Loucy (cell line): ENCODE measurements around the gene CRIP2.

Experiments used
- H2AFZ ChIP-seq: fragments of 200-600 bp; sonication (generic); 2 replicates; pipeline ENCODE4 v1.6.0; 2016; ENCODE audit warnings: antibody characterized with exemption, mild to moderate bottlenecking, low read length, moderate library complexity
- H3F3A ChIP-seq: fragments of 200-600 bp; 2 replicates; pipeline ENCODE4 v1.6.0; 2016; ENCODE audit warnings: antibody characterized with exemption, low read depth, mild to moderate bottlenecking
- H3K27me3 ChIP-seq: fragments of 200-600 bp; sonication (generic); 2 replicates; pipeline ENCODE4 v1.6.1; 2014; ENCODE audit warnings: low read length, mild to moderate bottlenecking; ENCODE audit not compliant: insufficient read depth, poor library complexity, severe bottlenecking
- H3K36me3 ChIP-seq: fragments of 200-600 bp; sonication (generic); 2 replicates; pipeline ENCODE4 v1.6.1; 2016; ENCODE audit warnings: low read length; ENCODE audit not compliant: insufficient read depth
- H3K4me1 ChIP-seq: fragments of 200-600 bp; sonication (generic); 2 replicates; pipeline ENCODE4 v1.5.1; 2014; ENCODE audit warnings: low read length, mild to moderate bottlenecking; ENCODE audit not compliant: insufficient read depth, poor library complexity, severe bottlenecking
- H3K4me2 ChIP-seq: fragments of 200-600 bp; sonication (generic); 2 replicates; pipeline ENCODE4 v1.6.0; 2014; ENCODE audit warnings: antibody characterized with exemption, low read length, low read depth, mild to moderate bottlenecking; ENCODE audit not compliant: poor library complexity, severe bottlenecking
- H3K4me3 ChIP-seq: fragments of 200-600 bp; sonication (generic); 2 replicates; pipeline ENCODE4 v1.5.1; 2014; ENCODE audit warnings: low read length, mild to moderate bottlenecking, mixed read lengths; ENCODE audit not compliant: poor library complexity, severe bottlenecking
- H3K79me2 ChIP-seq: fragments of 200-600 bp; sonication (generic); 2 replicates; pipeline ENCODE4 v1.6.1; 2014; ENCODE audit warnings: low read length; ENCODE audit not compliant: insufficient read depth
- H3K9ac ChIP-seq: fragments of 200-600 bp; sonication (generic); 2 replicates; pipeline ENCODE4 v1.6.0; 2014; ENCODE audit warnings: mild to moderate bottlenecking, low read depth, low read length, moderate library complexity; ENCODE audit not compliant: poor library complexity, severe bottlenecking
- H3K9me2 ChIP-seq: fragments of 200-600 bp; sonication (generic); replicated peaks from 2 replicates; pipeline ENCODE4 v1.6.1; 2016; ENCODE audit warnings: low read depth, low read length, mixed read lengths
- H3K9me3 ChIP-seq: fragments of 200-600 bp; sonication (generic); 2 replicates; pipeline ENCODE4 v1.6.1; 2014; ENCODE audit warnings: mild to moderate bottlenecking, antibody characterized with exemption, low read length, low read depth; ENCODE audit not compliant: insufficient read depth
- H4K20me1 ChIP-seq: fragments of 200-600 bp; sonication (generic); 2 replicates; pipeline ENCODE4 v1.6.0; 2014; ENCODE audit warnings: antibody characterized with exemption, low read length, mild to moderate bottlenecking; ENCODE audit not compliant: insufficient read depth, poor library complexity, severe bottlenecking
- EZH2phosphoT487 ChIP-seq: fragments of 200-600 bp; IDR thresholded peaks from 2 replicates; pipeline ENCODE4 v1.6.1; 2018; ENCODE audit warnings: antibody characterized with exemption, mild to moderate bottlenecking, moderate library complexity, borderline replicate concordance
- TF ChIP-seq, protein P1 (sequence below): fragments of 200-600 bp; sonication (generic); conservative IDR thresholded peaks from 2 replicates; pipeline ENCODE4 v1.5.1; 2014; ENCODE audit warnings: mild to moderate bottlenecking, antibody characterized with exemption, low read length

Gene CRIP2

DNA sequence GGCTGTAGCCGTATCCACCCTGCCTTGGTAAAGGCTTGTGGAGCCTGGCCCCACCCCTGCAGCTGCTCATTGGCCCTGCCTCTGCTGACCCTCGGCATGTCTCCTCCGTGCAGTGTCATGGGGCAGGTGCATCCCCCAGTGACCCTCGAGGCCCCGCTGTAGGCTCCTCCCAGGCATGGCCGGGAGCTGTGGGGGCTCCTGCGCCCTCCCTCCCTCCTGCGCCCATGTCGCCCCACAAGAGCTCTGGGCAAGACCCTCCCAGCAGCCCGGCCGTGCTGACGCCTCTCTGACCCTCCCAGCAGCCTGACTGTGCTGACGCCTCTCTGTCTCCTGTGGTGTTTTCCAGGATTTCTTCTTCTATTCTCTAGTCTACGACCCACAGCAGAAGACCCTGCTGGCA, 20.8 kb upstream of the CRIP2 start:
- Histone ChIP-seq H2AFZ (no peak overlapping the region), H3K4me1 (no peaks in the 10 kb centered on the region), H3K79me2 (peaks cover 6% of the 10 kb centered on the region; the same call in 1 of the 2 replicates), H3F3A (no peaks in the 10 kb centered on the region), H3K9ac (no peak overlapping the region), H3K9me2 (no peaks in the 10 kb centered on the region), H3K9me3 (no peaks in the 10 kb centered on the region), H3K27me3 (no peaks in the 10 kb centered on the region), H3K4me2 (no peak overlapping the region), H4K20me1 (peaks cover 7% of the 10 kb centered on the region), H3K36me3 (peaks cover 68% of the 10 kb centered on the region; the same call in 1 of the 2 replicates), H3K4me3 (no peak overlapping the region)
- TF ChIP-seq, protein P1, sequence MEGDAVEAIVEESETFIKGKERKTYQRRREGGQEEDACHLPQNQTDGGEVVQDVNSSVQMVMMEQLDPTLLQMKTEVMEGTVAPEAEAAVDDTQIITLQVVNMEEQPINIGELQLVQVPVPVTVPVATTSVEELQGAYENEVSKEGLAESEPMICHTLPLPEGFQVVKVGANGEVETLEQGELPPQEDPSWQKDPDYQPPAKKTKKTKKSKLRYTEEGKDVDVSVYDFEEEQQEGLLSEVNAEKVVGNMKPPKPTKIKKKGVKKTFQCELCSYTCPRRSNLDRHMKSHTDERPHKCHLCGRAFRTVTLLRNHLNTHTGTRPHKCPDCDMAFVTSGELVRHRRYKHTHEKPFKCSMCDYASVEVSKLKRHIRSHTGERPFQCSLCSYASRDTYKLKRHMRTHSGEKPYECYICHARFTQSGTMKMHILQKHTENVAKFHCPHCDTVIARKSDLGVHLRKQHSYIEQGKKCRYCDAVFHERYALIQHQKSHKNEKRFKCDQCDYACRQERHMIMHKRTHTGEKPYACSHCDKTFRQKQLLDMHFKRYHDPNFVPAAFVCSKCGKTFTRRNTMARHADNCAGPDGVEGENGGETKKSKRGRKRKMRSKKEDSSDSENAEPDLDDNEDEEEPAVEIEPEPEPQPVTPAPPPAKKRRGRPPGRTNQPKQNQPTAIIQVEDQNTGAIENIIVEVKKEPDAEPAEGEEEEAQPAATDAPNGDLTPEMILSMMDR, result no peak
- TF ChIP-seq EZH2phosphoT487, result no peak

DNA sequence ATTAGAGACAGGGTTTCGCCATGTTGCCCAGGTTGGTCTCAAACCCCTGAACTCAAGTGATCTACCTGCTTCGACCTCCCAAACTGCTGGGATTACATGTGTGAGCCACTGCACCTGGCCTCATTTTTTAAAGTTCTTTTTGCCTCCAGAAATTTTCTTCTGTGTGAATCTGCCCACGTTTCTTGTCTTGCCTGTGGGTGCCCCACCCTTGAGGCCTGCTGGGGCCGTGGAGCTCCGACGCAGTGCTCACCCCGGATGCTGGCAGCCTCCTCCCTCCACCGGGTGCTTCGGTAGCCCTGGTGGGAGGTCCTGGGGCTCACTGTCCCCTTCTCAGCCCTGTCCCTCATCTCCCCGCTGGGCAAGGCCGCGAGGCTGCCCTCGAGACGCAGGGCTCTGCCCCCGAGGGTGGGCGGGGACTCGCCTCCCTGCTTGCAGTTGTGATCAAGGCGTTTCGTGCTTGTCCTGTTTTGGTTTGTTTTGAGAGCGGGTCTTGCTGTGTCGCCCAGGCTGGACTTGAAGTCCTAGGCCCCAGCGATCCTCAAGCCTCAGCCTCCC, 19.5 kb upstream of the CRIP2 start:
- H3K27me3 ChIP-seq, result no peaks in the 10 kb centered on the region
- H4K20me1 ChIP-seq, result no peaks in the 10 kb centered on the region
- TF ChIP-seq, protein P1, result no peak
- no peak for TF ChIP-seq EZH2phosphoT487
- no peaks in the 10 kb centered on the region for H3K4me1 ChIP-seq
- H3F3A ChIP-seq, result no peaks in the 10 kb centered on the region
- H3K9me2 ChIP-seq, result no peaks in the 10 kb centered on the region
- no peak overlapping the region for H3K4me2 ChIP-seq
- no peaks in the 10 kb centered on the region for H3K79me2 ChIP-seq
- H3K9me3 ChIP-seq, result no peaks in the 10 kb centered on the region
- peaks cover 62% of the 10 kb centered on the region; the same call in 1 of the 2 replicates for H3K36me3 ChIP-seq
- H2AFZ ChIP-seq, result no peak overlapping the region
- H3K4me3 ChIP-seq, result no peak overlapping the region
- no peak overlapping the region for H3K9ac ChIP-seq

DNA sequence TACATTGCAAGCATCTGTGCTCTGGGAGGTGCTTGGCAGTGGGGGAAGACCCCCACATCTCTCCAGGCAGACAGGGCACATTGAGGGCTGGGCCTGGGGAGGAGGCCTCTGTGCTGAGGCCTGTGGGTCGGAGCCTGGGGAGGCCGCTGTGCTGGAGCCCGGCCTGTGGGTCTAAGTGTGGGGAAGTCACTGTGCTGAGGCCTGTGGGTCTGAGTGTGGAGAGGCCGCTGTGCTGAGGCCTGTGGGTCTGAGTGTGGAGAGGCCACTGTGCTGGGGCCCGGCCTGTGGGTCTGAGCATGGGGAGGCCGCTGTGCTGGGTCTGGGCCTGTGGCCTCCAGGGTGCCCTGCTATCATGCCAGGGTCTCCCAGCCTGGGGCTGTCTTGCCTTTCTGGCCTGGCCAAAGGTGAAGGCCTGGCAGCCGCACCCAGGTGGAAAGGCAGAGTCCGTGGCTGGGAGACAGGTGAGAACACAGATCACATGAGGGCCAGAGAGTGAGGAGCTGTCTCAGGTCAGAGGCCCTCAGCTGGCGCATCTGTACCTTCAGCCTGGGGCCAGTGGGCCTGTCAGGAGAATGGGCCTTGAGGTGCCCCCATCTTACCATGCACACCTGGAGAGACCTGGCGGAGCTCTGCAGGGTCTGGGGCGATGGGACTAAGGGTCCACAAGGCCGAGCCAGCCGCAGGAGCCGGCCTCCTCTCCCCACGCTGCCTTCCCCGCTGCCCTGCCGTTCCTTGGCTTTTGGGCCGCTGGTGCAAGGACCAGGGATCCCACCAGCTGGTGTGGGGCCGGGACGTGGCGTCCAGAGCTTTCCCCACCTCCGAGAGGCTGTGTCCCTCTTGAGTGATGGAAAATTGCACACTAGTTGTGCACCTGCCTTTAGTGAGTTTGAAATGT, 18.6 kb upstream of the CRIP2 start:
- Histone ChIP-seq H3K27me3 (no peaks in the 10 kb centered on the region), H3K36me3 (peaks cover 62% of the 10 kb centered on the region; the same call in 1 of the 2 replicates), H3K9me2 (no peaks in the 10 kb centered on the region), H3K4me2 (no peak overlapping the region), H3K9ac (no peak overlapping the region), H3K79me2 (no peaks in the 10 kb centered on the region), H3K4me1 (no peaks in the 10 kb centered on the region), H2AFZ (no peak overlapping the region), H3F3A (no peaks in the 10 kb centered on the region), H4K20me1 (no peaks in the 10 kb centered on the region), H3K4me3 (no peak overlapping the region), H3K9me3 (no peaks in the 10 kb centered on the region)
- TF ChIP-seq, protein P1, result no peak
